Stimulated activated CD4-positive, alpha-beta T cell treated with anti-CD3 and anti-CD28 coated beads, Interleukin-1b, Interleukin-23, amount 100 ng/mL, for 4 hours (primary cell): ENCODE measurements around the gene ZNF343.

Source experiments
- DNase-seq, 2 donors: peaks; one replicate each; pipeline ENCODE4 v3.0.0-alpha.2; 2020; ENCODE audit warnings: low read depth in 2 of 2

ZNF343 gene

DNA sequence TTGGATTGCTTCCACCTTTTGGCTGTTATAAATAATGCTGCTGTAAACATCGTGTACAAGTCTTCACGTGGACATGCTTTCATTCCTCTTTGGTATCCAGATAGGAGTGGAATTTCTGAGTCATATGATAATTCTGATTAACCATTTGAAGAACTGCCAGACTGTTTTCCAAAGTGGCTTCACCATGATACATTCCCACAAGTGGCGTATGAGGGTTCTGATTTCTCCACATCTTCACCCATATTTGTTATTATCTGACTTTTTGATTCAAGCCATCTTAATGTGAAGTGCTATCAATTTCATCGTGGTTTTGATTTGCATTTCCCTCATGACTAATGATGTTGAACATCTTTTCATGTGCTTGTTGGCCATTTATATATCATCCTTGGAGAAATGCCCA lies 35.2 kb downstream of the ZNF343 start:
- DNase-seq: no peak

DNA sequence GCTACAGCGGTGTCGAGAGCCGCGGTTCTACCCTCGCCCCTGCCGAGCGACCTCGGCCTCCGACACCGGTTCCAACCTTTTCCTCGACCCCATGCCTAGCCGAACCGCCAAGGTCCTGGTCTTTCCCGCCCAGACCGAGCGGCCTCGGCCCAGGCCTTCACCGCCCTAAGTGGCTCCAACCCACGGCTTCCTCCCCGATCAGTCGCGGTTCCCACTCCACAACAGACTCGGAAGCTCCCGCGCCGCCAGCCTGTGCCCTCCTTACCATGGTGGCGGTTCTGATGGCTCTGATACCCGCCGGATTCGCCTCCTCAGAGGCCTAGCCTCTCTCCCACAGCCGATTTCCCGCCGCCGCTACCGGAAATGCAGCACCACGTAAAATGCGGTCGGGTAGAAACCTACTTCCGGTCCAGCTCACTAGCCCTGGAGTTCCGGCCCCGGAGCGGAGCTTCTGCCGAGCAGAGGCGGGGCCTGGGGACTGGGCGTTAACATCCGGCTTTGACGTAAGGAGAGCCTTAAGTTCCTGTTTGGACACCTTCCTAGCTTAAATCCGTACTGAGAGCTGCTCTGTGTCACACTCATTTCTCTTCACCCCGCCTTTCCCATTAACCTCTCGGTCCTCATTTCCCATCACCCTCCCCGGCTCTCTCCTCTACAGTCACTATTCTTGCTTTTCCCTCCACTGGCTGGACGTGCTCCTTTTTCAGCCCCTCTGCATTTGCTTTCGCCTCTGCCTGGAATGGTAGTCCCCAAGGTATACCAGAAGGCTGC lies 38.1 kb downstream of the ZNF343 start, which contains the start of gene SNRPB:
Gene SNRPB, minus strand, starts transcription at position 367 of the 771 bp plus-strand sequence. Its CDS starts 99 bp downstream, at position 268.
- peak; percentile 92 to 94 for DNase-seq

DNA sequence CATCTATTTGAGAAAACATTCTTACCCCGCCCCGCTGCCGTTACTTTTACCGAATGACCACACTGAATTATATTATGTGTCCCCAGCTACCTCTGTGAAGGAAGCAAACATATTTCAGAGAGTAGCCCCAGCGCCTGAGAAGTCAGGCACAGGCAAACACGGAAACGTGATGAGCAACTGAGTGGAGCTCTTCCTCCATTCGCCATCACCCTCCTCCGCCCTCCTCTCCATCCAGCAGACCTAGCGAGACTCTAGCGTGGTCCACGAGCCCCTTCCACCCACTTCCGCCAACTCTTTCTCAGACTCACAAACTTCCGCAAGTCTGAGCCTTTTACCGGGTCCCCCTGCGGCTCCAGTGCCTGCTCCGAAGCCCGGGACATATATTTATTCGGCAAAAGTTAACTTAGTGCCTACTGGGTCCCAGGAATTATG lies 38.7 kb downstream of the ZNF343 start:
- peak; percentile 28 to 44 for DNase-seq

DNA sequence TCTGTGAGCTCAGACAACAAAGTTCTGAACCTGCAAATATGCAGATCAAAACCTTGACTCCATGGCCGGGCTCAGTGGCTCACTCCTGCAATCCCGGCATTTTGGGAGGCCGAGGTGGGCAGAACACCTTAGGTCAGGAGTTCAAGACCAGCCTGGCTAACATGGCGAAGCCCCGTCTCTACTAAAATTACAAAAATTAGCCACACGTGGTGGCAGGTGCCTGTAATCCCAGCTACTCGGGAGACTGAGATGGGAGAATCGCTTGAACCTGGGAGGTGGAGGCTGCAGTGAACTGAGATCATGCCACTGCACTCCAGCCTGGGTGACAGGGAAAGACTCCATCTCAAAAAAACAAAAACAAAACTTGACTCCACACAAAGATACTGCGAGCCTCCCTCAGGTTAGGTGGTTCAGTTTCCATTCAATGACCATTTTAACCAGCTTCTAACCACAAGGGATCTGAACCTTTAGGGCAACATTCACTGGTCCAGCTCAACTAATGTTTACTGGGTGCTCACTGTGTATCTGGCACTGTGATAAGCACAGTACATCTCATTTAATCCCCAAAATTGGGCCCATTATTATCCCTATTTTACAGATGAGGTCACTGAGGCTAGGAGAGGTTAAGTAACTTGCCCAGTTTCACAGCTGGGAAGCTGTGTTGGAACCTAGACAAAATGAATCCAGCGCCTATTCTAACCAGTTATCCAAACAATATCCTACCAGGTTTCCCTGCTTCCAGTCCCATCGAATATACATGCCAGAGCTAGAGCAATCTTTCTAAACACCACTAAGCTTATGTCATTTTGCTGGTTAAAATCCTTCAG lies 39.9 kb downstream of the ZNF343 start:
- DNase-seq: no peak

DNA sequence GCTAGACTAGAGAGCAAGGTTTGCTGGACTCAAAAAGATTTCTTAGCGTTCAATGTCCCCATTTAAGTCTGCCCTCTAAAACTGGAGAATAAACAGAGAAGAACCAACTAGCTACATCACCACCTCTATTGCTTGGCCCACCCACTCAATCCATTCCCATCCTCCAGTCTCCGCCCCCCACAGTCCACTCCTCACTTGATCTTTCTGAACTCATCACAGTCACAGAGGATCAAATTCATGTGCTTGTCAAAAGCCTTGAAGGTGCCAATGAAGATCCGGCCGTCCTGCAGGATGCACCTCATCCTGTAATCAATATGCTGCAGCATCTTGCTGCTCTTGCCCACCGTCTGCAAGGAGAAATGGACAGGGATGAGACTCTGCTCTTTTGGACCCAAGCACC lies 41.3 kb downstream of the ZNF343 start:
- no peak for DNase-seq

DNA sequence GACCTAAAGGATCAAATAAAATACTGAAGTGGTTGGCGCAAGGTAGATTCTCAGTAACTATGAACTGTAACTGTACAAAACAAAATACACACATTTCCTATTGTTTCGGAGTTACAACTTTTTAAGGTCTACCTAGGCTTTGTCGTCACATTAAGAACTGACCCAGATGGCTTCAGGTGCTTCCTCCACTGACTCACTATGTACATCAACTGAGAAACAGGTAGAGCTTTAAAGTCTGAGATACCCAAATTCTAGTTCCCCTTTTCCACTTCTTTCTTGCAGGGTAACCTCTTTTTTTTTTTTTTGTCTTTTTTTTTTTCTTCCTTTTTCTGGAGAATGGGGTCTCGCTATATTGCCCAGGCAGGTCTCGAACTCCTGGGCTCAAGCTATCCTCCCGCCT lies 43.6 kb downstream of the ZNF343 start:
- no peak for DNase-seq

DNA sequence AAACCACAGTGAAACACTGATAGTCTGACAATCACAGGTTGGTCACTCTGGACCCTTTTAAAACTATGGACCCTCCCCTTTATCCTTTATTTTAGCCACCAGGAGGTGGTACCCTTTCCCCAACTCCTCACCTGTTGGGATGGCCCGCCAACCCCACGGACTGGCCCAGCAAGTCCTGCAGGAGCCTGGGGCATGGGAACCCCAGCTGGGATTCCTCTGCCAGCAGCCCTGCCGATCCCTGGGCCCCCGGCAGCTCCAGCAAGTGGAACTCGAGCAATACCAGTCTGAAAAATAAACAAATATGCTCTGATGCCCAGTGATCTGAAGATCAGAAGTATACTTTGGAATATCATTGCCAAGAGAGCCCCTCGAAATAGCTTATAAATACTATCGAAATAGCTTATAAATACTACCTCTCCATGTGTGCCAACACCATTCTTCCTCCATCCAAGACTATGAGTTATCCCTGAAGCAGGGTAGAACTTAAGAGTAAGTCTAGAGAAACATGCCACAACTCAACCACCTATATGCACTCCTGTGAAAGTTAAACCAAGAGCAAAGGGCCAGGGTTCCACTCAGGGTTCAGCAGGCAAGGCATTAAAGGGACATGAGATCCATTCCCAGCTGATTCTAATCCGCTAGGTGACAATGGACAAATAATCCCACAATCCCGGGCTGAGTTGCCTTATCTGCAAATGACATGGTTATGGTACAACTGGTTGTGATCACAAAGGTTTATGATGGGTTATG lies 44.9 kb downstream of the ZNF343 start:
- no peak for DNase-seq

DNA sequence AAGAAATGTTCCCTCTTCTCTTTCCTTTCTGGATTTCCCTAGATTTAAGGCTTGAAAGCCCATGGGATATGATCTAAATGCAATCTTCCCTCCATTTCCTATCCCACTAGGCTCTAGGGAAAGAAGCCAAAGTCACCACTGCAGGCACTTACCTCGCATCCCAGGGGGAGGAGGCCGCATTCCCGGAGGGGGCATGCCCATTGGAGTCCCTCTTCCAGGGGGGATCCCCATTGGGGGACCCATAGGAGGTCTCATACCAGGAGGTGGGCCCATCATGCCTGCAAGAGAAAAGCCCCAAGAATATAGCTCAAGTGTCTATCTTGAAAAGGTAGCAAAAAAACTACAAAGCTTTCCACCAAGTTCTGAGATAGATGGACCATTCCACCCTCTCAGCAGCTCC lies 46.2 kb downstream of the ZNF343 start:
- DNase-seq: no peak

DNA sequence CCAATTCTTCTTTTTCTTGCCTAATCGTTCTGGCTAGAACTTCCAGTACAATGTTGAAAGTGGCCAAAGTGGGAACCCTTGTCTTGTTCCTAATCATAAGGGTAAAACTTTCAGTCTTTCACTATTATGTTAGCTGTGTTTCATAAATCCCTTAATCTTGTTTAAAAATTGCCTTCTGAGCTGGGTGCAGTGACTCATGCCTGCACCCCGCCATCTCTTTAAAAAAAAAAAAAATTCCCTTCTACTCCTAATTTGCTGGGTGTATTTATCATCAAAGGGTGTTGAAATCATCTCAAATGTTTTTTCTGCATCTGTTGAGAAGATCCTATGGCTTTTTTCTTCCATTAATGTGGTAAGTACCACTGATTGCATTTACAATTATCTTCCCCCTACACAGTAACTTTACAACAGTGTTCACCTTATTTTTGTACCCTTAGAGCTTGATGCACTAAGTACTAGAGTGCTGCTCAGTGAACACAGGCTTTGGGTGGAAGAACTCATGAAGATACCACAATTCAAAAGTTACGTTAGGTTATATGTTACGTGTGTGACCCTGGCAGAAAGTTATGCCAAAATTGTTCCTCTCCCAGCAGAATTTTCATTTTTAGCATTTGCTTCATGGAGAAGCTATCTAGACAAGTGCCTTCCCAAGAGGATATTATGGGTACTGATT lies 47.8 kb downstream of the ZNF343 start:
- no peak for DNase-seq

DNA sequence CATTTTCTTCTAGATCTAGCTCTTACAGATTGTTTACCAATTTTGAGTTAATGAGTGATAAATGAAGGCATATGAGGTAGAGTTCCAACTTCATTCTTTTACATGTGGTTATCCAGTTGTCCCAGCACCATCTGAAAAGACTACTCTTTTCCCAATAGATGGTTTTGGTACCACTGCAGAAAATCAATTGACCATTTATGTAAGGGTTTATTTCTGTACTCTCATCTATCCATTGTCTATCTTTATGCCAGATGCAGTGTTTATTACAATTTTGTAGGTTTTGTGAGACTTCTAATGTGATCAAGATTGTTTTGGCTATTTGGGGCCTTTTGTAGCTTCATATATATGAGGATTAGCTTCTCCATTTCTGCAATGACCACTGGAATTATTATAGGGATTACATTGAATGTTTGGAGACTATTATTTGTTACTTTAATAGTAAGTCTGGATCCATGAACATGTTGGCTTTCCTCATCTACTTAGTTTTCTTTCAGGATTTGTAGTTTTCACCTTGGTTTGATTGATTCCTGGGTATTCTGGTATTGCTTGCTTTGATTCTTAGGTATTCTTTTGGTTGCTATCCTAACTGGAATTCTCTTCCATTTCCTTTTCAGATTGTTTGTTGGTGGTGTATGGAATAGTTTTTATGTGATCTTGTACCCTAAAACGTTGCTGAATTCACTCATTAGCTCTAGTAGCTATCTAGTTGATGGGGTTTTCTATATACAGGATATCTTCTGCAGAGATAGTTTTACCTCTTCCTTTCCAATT lies 48.5 kb downstream of the ZNF343 start:
- DNase-seq: no peak

DNA sequence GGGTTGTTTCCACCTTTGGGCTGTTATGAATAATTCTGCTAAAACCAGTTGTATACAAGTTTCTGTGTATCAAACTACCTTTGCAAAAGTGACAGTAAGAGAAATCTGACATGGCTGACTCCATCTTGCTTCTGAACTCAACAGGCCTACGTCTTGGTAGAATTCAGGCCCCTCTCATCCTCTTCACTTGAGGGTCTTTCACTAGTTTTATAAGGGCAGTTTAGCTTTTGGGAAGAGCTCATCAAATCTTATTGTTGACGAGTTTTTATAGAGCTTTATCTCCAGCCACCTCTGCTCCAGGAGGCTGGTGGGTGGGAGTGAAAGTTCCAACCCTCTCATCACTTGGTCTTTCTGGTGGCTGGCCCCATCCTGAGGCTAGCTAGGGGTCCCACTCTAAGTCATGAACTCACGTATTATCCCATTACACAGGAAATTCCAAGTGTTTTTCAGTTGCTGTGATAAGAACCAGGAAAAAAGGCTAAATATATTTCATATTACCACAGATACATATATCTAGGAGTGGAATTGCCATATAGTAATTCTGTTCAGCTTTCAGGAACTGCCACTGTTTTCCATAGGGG lies 49.7 kb downstream of the ZNF343 start:
- no peak for DNase-seq

DNA sequence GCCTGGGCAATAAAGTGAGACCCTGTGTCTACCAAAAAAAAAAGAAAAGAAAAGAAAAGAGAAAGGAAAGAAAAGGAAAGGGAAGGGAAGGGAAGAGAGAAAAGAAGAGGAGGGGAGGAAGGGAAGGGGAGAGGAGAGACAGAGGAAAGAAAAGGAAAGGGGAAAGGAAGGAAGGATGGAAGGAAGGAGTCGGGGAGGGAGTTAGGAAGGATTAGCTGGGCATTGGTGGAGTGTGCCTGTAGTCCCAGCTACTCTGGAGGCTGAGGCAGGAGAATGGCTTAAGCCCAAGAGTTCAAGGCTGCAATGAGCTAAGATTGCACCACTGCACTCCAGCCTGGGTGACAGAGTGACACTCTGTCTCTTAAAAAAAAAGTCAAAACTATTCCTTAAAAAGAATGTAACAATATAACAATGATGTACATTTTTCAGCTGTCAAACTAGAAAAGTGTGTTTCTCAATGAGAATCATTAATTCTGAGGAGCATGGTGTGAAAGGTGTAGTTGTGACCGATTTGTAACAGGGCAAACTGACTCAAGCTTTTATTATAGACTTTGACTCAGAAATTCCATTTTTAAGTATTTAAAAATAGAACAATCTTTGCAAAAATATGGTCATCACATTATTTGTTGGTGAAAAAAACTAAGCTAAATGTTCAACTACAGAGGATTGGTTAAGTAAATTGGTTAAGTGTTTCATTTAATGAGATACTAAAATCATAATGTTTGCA lies 52.8 kb downstream of the ZNF343 start:
- DNase-seq: no peak

DNA sequence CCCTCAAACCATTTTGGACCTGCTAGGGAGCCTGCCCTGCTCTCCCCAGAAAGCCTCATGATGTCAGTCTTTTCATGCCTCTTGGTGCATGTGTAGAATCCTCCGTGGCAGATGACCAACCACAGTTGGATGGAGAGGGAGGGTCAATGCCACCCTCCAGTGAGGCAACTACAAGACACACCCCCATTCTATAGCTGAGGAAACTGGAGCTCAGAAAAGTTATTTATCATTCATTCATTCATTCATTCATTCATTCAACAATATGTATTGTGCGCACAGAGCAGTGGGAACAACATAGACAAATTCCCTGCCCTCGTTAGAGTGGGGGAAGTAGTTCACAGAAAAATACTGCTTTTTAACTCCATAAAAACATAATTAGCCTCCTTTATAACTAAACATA lies 54.9 kb downstream of the ZNF343 start:
- DNase-seq: no peak

DNA sequence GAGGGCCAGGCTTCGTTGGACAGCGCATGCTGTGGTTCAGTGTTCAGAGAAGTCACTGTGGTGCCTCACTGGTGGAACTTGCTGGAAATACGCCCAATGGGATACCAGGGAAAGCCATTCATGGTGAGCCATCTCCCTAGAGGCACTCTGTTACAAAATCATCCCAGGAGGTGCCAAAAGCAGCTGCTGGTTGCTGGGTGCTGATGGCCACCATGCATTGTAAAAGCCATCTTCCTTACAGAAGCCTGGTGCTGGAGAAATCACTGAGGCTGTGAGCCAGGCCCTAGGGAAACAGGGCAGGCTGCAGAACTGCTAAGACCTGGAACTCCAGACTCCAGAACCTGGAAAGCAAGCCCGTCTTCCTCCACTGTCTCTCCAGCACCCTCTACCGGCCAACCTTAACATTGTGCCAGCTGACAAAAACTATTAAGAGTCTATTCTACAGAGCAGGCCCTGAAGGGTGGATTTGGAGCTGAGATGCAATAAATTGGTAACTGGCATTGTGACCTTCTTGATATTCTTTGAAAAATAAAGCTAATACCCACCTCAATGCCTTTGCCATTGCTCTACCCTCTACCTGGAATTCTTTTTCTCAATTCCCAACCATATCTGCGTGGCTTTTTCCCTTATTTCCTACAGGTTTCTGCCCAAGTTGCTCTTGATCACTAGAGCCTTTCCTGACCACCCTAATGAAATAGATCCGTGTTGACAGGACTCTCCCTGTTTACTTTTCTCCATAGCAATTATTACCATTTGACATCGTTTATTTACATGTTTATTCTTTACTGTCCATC lies 56.6 kb downstream of the ZNF343 start:
- DNase-seq: peak; percentile 47 to 53

DNA sequence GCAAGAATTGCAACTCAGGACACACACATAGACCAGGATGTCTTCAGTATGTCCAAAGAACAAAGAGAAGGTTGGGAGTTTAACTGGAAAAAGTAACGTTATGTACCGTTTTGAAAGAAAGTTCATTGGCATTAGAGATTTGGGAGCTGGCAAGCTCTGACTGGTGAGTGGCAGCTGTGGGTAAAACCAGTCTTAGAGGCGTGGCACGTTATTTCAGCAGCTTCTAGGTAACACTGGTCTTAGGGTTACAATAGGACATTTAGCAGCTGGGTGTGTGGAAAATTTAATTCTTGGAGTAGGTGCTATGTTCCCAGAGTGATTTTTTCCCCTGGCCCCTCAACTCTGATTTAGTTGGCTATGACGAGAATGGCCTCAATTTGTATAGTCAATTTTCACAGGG lies 57.3 kb downstream of the ZNF343 start:
- DNase-seq: no peak

DNA sequence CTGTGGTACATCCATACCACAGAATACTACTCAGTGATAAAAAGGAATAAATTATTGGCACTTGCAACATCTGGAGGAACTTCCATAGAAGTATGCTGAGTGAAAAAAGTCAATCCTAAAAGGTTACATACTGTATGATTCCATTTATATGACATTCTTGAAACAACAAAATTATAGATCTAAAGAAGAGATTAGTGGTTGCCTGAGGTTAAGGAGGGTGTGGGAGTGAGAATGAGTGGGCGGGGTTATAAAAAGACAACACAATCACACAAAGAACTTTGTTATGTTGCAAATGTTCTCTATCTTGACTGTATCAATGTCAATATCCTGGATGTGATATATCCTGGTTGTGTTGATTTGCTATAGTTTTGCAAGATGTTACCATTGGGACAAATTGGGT lies 59.3 kb downstream of the ZNF343 start:
- no peak for DNase-seq

DNA sequence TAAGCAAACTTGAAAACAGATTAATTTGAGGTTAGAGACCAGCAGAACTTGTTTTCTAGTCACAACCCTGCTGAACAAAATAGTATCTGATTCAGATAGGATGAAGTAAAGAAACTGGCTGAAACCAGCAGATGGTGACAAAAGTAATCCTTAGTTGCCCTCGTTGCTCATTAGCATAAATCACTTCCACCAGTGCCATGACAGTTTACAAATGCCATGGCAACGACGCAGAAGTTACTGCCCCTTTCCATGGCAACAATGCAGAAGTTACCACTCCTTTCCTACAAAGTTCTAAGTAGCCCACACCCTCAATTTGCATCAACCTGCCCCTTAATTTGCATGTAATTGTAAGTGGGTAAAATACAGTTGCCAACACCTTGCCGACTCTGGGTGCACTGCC lies 61.9 kb downstream of the ZNF343 start:
- no peak for DNase-seq
